ENCODE measurements around the gene ZFPM1. TPM values are rescaled to one million over a fixed set of nuclear protein-coding genes. Genes with fewer than 3 reads are reported as not detected.

The ZFPM1 gene
- total RNA-seq, 1 donor from 2014 or later, result 5.7 TPM

GRCh38 chr16:88463411-88463810 is 10.3 kb downstream of the ZFPM1 start:
- H3K27ac Mint-ChIP-seq (ENCODE audit: unreplicated experiment), result no peak overlapping the region
- DNase-seq (ENCODE audit: extremely low spot score, unreplicated experiment), result no peak
- TF ChIP-seq, protein P1, sequence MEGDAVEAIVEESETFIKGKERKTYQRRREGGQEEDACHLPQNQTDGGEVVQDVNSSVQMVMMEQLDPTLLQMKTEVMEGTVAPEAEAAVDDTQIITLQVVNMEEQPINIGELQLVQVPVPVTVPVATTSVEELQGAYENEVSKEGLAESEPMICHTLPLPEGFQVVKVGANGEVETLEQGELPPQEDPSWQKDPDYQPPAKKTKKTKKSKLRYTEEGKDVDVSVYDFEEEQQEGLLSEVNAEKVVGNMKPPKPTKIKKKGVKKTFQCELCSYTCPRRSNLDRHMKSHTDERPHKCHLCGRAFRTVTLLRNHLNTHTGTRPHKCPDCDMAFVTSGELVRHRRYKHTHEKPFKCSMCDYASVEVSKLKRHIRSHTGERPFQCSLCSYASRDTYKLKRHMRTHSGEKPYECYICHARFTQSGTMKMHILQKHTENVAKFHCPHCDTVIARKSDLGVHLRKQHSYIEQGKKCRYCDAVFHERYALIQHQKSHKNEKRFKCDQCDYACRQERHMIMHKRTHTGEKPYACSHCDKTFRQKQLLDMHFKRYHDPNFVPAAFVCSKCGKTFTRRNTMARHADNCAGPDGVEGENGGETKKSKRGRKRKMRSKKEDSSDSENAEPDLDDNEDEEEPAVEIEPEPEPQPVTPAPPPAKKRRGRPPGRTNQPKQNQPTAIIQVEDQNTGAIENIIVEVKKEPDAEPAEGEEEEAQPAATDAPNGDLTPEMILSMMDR (IDR thresholded peaks at IDR 0.05), result no peak
- H3K36me3 Mint-ChIP-seq (ENCODE audit: unreplicated experiment), result no peaks in the 10 kb centered on the region
- H3K4me1 Mint-ChIP-seq (ENCODE audit: unreplicated experiment), result peaks cover 9% of the 10 kb centered on the region
- H3K4me3 Mint-ChIP-seq (ENCODE audit: unreplicated experiment), result no peak overlapping the region
- H3K27me3 Mint-ChIP-seq (ENCODE audit: unreplicated experiment), result no peaks in the 10 kb centered on the region
- no peaks in the 10 kb centered on the region for H3K9me3 Mint-ChIP-seq (ENCODE audit: unreplicated experiment)

GRCh38 chr16:88464447-88465318 is 11.6 kb downstream of the ZFPM1 start:
- DNase-seq (ENCODE audit: extremely low spot score, unreplicated experiment), result no peak
- Mint-ChIP-seq H3K4me1 (ENCODE audit: unreplicated experiment) (peaks cover 9% of the 10 kb centered on the region), H3K36me3 (ENCODE audit: unreplicated experiment) (no peaks in the 10 kb centered on the region), H3K9me3 (ENCODE audit: unreplicated experiment) (no peaks in the 10 kb centered on the region), H3K27me3 (ENCODE audit: unreplicated experiment) (no peaks in the 10 kb centered on the region), H3K27ac (ENCODE audit: unreplicated experiment) (no peak overlapping the region), H3K4me3 (ENCODE audit: unreplicated experiment) (no peak overlapping the region)
- TF ChIP-seq, protein P1 (IDR thresholded peaks at IDR 0.05), result no peak

- DNase-seq (ENCODE audit: extremely low spot score, unreplicated experiment), result no peak
- TF ChIP-seq, protein P1 (IDR thresholded peaks at IDR 0.05), result no peak
- Mint-ChIP-seq H3K27me3 (ENCODE audit: unreplicated experiment) (no peaks in the 10 kb centered on the region), H3K36me3 (ENCODE audit: unreplicated experiment) (no peaks in the 10 kb centered on the region), H3K4me1 (ENCODE audit: unreplicated experiment) (peaks cover 9% of the 10 kb centered on the region), H3K27ac (ENCODE audit: unreplicated experiment) (no peak overlapping the region), H3K9me3 (ENCODE audit: unreplicated experiment) (no peaks in the 10 kb centered on the region), H3K4me3 (ENCODE audit: unreplicated experiment) (no peak overlapping the region)
Measured at GRCh38 chr16:88465387-88465983, 12.4 kb downstream of the ZFPM1 start.

DNA sequence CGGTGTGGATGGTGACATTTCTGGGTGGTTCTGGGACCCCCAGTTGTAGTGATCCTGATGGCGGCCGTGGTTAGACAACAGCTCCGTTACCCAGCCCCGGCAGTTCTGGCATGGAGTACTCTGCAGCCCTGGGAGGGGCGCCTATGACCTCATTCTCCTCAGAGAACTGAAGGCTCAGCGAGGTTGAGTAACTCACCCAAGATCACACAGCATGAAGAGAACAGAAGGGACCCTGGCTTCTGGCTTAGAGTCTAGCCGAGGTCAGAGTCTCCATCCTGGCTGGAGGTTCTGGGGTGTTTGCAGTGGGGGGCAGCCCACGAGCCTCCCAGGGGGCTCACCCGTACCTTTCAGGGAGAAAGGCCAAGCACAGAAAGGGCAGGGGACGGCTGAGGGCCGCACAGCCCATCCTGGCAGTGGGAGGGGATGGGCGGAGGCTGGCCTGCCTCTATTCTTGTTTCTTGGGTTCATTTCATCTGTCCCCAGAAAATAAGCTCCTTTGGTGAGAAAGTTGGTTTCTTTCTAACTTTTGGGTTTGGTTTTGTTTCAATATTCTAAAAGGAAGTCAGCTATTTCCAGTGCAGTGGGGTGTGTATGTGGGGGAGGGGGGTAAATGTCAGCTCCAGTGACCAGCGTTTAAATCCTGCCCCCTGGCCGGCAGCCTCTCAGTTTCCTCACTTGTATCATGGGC is 13.2 kb downstream of the ZFPM1 start:
- Mint-ChIP-seq H3K9me3 (ENCODE audit: unreplicated experiment) (no peaks in the 10 kb centered on the region), H3K4me3 (ENCODE audit: unreplicated experiment) (no peak overlapping the region), H3K4me1 (ENCODE audit: unreplicated experiment) (peaks cover 9% of the 10 kb centered on the region), H3K27ac (ENCODE audit: unreplicated experiment) (no peak overlapping the region), H3K27me3 (ENCODE audit: unreplicated experiment) (no peaks in the 10 kb centered on the region), H3K36me3 (ENCODE audit: unreplicated experiment) (no peaks in the 10 kb centered on the region)
- DNase-seq (ENCODE audit: extremely low spot score, unreplicated experiment), result no peak
- TF ChIP-seq, protein P1 (IDR thresholded peaks at IDR 0.05), result no peak

DNA sequence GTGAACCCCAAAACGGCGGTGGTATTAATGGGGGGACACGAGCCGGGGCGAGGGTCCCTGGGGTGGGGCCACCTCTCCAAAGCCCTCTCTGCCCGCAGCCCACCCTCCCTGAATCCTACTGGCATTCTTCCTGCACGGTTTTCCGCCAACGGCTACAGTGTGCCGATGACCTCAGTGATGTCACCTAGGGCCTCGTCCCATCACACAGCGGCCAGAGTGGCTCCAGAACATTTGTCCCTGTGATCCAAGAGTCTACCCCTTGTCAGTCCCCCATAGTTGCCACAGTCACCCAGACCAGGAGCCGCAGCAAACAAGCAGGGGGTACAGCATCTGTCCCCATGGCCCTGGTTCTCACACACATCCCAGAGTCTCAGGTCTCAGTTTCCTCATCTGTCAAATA is 13.9 kb downstream of the ZFPM1 start:
- TF ChIP-seq, protein P1 (IDR thresholded peaks at IDR 0.05), result no peak
- no peaks in the 10 kb centered on the region for H3K36me3 Mint-ChIP-seq (ENCODE audit: unreplicated experiment)
- no peak overlapping the region for H3K27ac Mint-ChIP-seq (ENCODE audit: unreplicated experiment)
- no peaks in the 10 kb centered on the region for H3K9me3 Mint-ChIP-seq (ENCODE audit: unreplicated experiment)
- DNase-seq (ENCODE audit: extremely low spot score, unreplicated experiment), result no peak
- H3K4me3 Mint-ChIP-seq (ENCODE audit: unreplicated experiment), result no peak overlapping the region
- no peaks in the 10 kb centered on the region for H3K27me3 Mint-ChIP-seq (ENCODE audit: unreplicated experiment)
- H3K4me1 Mint-ChIP-seq (ENCODE audit: unreplicated experiment), result peaks cover 2% of the 10 kb centered on the region

Data from osteocyte (in vitro differentiated cells).